ENCODE results near the gene HS3ST4. TPM values are rescaled to one million over a fixed set of nuclear protein-coding genes. Genes with fewer than 3 reads are reported as not detected.
"Not testable (repeated sequence)": the region's sequence is repeated elsewhere in the genome, so short reads cannot be mapped to it uniquely, and the experiment has no call there.

HS3ST4 gene
- total RNA-seq, 2 experiments from 2014 or later, result not detected

DNA sequence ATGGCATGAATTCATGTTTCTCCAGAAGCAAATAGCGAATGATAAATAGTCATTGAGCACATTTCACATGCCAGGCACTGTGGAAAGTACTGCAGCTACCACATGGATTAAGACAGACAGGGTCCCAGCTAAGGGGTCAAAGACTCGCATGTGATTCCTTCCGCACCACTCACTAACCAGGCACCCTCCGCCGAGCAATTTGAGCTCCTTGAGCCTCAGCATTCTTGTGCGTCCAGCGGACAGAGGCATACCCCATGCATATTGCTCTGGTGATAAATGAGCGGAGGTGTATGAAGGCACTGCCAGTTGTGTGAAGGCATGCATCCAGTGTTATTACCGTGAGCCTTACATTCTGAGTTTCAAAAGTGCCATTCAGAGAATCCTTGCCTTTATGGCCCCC lies 358.7 kb downstream of the HS3ST4 start:
- Mint-ChIP-seq H3K4me3 (no peak overlapping the region), H3K36me3 (ENCODE audit: low read depth) (no peaks in the 10 kb centered on the region), H3K9me3 (ENCODE audit: insufficient read depth) (no peaks in the 10 kb centered on the region), H3K4me1 (ENCODE audit: low read depth) (no peaks in the 10 kb centered on the region), H3K27ac (no peak overlapping the region), H3K27me3 (ENCODE audit: low read depth) (no peaks in the 10 kb centered on the region)
- POLR2A ChIA-PET, result no interaction called here
- no peak for DNase-seq
- ATAC-seq, result no peak
- CTCF ChIA-PET, result no interaction called here

DNA sequence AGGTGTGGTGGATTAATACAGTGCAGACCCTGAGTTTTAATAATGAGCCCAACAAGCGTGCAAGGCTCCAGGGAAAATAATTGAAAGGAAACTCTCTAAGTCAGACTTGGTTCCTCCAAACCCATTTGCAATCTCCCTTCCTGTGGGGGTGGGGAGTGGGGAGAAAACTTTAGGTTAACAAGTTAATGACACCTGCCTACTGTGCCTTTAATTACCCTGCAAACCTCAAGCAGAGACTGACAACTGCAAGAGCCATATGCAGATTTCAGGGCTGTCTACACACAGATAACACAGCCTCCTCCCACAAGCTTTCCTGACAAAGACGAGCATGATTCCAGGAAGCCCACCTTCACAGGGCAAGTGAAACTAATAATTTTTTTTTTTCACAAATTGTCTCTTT lies 359.3 kb downstream of the HS3ST4 start:
- Mint-ChIP-seq H3K4me3 (no peak overlapping the region), H3K36me3 (ENCODE audit: low read depth) (no peaks in the 10 kb centered on the region), H3K27ac (no peak overlapping the region), H3K27me3 (ENCODE audit: low read depth) (no peaks in the 10 kb centered on the region), H3K9me3 (ENCODE audit: insufficient read depth) (no peaks in the 10 kb centered on the region), H3K4me1 (ENCODE audit: low read depth) (no peaks in the 10 kb centered on the region)
- POLR2A ChIA-PET, result no interaction called here
- DNase-seq, result no peak
- CTCF ChIA-PET, result no interaction called here
- ATAC-seq, result no peak

GRCh38 chr16:26053889-26054288 lies 362.1 kb downstream of the HS3ST4 start:
- no peaks in the 10 kb centered on the region for H3K4me1 Mint-ChIP-seq (ENCODE audit: low read depth)
- DNase-seq (no peak), ATAC-seq (no peak)
- POLR2A ChIA-PET, result interaction anchor here (0.7 kb wide), 2 partner anchors 61 to 1162 kb away, joined by 3 to 4 read pairs; no protein-coding TSS in a partner anchor
- H3K27ac Mint-ChIP-seq, result no peak overlapping the region
- H3K27me3 Mint-ChIP-seq (ENCODE audit: low read depth), result no peaks in the 10 kb centered on the region
- no peaks in the 10 kb centered on the region for H3K36me3 Mint-ChIP-seq (ENCODE audit: low read depth)
- no peak overlapping the region for H3K4me3 Mint-ChIP-seq
- H3K9me3 Mint-ChIP-seq (ENCODE audit: insufficient read depth), result no peaks in the 10 kb centered on the region
- CTCF ChIA-PET, result no interaction called here

DNA sequence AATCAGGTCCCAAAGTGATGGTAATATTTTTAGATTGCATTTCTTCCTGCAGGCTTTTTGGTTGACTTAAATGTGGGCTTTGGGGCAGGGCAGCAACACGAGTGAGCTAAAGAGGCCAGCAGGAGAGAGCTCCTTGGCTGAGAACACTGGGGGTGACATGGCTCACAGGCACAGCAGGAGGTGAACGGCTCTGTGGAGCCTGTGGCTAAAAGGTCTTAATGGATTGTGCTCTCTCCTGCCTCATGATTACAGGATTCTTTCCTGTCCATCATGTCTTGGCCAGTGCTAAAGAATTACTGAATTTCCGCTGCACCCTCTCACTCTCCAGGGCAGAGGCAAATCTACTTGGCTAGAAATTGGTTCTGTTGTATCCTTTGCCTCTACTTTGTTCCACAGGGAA lies 366.6 kb downstream of the HS3ST4 start:
- Mint-ChIP-seq H3K27ac (no peak overlapping the region), H3K27me3 (ENCODE audit: low read depth) (no peaks in the 10 kb centered on the region), H3K36me3 (ENCODE audit: low read depth) (no peaks in the 10 kb centered on the region), H3K4me3 (no peak overlapping the region), H3K9me3 (ENCODE audit: insufficient read depth) (no peaks in the 10 kb centered on the region), H3K4me1 (ENCODE audit: low read depth) (no peaks in the 10 kb centered on the region)
- no peak for DNase-seq
- ATAC-seq, result no peak
- ChIA-PET POLR2A (no interaction called here), CTCF (no interaction called here)

DNA sequence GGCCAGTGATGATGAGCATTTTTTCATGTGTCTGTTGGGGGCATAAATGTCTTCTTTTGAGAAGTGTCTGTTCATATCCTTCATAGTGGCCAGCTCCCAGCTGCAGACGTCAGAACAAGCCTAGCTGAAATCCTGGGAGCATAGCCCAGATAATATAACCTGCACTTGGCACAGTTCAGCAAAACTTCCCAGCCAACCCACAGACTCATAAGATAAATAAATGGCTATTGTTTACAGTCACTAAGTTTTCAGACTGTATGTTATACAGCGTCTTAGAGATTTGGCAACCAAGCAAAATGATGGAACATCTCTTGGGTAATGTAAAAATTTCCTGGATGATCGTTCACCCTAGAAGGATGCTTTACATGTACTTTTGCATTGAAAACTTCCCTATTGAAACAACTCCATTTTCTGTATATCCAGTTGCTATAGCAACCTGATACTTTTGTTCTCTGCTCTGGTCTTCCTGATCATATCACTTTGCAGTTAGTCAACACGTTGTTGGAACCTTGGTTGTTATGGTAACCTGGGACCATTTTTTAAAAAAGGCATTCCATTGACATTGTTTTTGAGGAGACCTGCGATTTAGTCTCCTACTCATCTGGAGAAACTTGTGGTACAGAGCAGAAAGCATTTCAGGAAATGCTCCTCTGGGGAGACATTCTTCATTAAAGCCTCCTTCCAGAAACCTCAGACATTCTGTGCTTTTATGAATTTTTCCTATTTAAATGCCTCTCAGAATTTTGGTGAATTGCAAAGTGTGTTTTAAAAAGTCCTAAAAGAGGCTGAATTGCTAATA lies 378.7 kb downstream of the HS3ST4 start:
- no peak for DNase-seq
- H3K27ac Mint-ChIP-seq, result no peak overlapping the region
- ChIA-PET POLR2A (no interaction called here), CTCF (no interaction called here)
- no peaks in the 10 kb centered on the region for H3K4me1 Mint-ChIP-seq (ENCODE audit: low read depth)
- H3K27me3 Mint-ChIP-seq (ENCODE audit: low read depth), result peaks cover 3% of the 10 kb centered on the region
- no peak overlapping the region for H3K4me3 Mint-ChIP-seq
- H3K36me3 Mint-ChIP-seq (ENCODE audit: low read depth), result no peaks in the 10 kb centered on the region
- H3K9me3 Mint-ChIP-seq (ENCODE audit: insufficient read depth), result no peaks in the 10 kb centered on the region
- no peak for ATAC-seq

DNA sequence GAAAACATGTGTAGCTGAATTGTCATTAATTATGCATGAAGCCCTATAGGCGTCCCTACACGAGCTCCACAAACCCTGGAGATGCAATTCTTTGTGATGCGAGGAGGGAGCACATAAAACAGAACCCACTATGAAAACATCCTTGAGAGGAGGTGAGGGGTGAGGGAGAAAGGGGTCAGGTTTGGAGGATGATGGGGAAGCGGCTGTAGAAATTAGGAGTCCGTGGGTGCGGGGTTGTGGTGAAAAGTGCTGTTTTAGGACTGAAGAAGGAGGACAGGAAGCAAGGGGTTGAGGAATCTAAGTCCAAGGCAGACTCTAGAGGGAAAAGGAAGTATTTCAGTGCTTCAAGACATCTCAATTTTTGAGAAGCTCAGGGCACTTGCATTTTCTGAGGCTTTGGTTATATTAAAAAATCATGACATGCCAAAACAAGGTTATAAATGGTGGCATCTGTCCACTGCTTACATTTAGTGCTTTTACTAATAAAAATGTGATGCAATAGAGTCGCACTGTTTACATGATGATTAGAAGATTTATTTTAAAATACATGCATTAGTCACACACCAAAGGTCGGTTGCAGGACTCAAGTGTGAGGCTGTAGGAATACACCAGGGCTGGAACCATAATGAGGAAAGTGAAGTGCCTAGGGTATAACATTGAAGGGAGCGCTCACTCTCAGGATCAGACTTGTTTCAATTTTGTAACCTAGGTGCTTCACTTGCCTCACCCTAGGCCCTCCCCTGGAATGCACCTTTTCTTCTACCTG lies 379.5 kb downstream of the HS3ST4 start:
- no peak overlapping the region for H3K27ac Mint-ChIP-seq
- no peaks in the 10 kb centered on the region for H3K4me1 Mint-ChIP-seq (ENCODE audit: low read depth)
- no peaks in the 10 kb centered on the region for H3K36me3 Mint-ChIP-seq (ENCODE audit: low read depth)
- ChIA-PET CTCF (no interaction called here), POLR2A (no interaction called here)
- ATAC-seq, result no peak
- no peak for DNase-seq
- H3K27me3 Mint-ChIP-seq (ENCODE audit: low read depth), result peaks cover 3% of the 10 kb centered on the region
- no peaks in the 10 kb centered on the region for H3K9me3 Mint-ChIP-seq (ENCODE audit: insufficient read depth)
- no peak overlapping the region for H3K4me3 Mint-ChIP-seq

- ChIA-PET POLR2A (no interaction called here), CTCF (no interaction called here)
- Mint-ChIP-seq H3K27me3 (ENCODE audit: low read depth) (no peaks in the 10 kb centered on the region), H3K27ac (no peak overlapping the region), H3K36me3 (ENCODE audit: low read depth) (no peaks in the 10 kb centered on the region), H3K4me3 (no peak overlapping the region), H3K4me1 (ENCODE audit: low read depth) (no peaks in the 10 kb centered on the region), H3K9me3 (ENCODE audit: insufficient read depth) (no peaks in the 10 kb centered on the region)
- ATAC-seq (no peak), DNase-seq (no peak)
These were observed 387.1 kb downstream of the HS3ST4 start for GRCh38 chr16:26078716-26079355.

GRCh38 chr16:26087091-26087490 lies 395.3 kb downstream of the HS3ST4 start:
- Mint-ChIP-seq H3K27me3 (ENCODE audit: low read depth) (peaks cover 4% of the 10 kb centered on the region), H3K4me1 (ENCODE audit: low read depth) (no peaks in the 10 kb centered on the region), H3K9me3 (ENCODE audit: insufficient read depth) (no peaks in the 10 kb centered on the region), H3K27ac (no peak overlapping the region), H3K4me3 (no peak overlapping the region), H3K36me3 (ENCODE audit: low read depth) (no peaks in the 10 kb centered on the region)
- ChIA-PET POLR2A (no interaction called here), CTCF (no interaction called here)
- DNase-seq, result no peak
- no peak for ATAC-seq

GRCh38 chr16:26091511-26091910 lies 399.8 kb downstream of the HS3ST4 start:
- Mint-ChIP-seq H3K9me3 (ENCODE audit: insufficient read depth) (no peaks in the 10 kb centered on the region), H3K27ac (no peak overlapping the region), H3K4me1 (ENCODE audit: low read depth) (no peaks in the 10 kb centered on the region), H3K27me3 (ENCODE audit: low read depth) (peaks cover 4% of the 10 kb centered on the region), H3K4me3 (no peak overlapping the region), H3K36me3 (ENCODE audit: low read depth) (no peaks in the 10 kb centered on the region)
- POLR2A ChIA-PET, result no interaction called here
- CTCF ChIA-PET, result no interaction called here
- no peak for DNase-seq
- no peak for ATAC-seq

GRCh38 chr16:26098206-26098605 lies 406.4 kb downstream of the HS3ST4 start:
- ATAC-seq; CTCF ChIA-PET; DNase-seq; H3K9me3 Mint-ChIP-seq (ENCODE audit: insufficient read depth); H3K27me3 Mint-ChIP-seq (ENCODE audit: low read depth); H3K36me3 Mint-ChIP-seq (ENCODE audit: low read depth); H3K4me1 Mint-ChIP-seq (ENCODE audit: low read depth); H3K27ac Mint-ChIP-seq; POLR2A ChIA-PET; H3K4me3 Mint-ChIP-seq: not testable (repeated sequence)

- ATAC-seq (no peak), DNase-seq (no peak)
- CTCF ChIA-PET, result no interaction called here
- no peak overlapping the region for H3K27ac Mint-ChIP-seq
- H3K4me1 Mint-ChIP-seq (ENCODE audit: low read depth), result no peaks in the 10 kb centered on the region
- no peaks in the 10 kb centered on the region for H3K9me3 Mint-ChIP-seq (ENCODE audit: insufficient read depth)
- H3K27me3 Mint-ChIP-seq (ENCODE audit: low read depth), result no peaks in the 10 kb centered on the region
- no peaks in the 10 kb centered on the region for H3K36me3 Mint-ChIP-seq (ENCODE audit: low read depth)
- POLR2A ChIA-PET, result no interaction called here
- no peak overlapping the region for H3K4me3 Mint-ChIP-seq
These were observed 410.6 kb downstream of the HS3ST4 start for GRCh38 chr16:26102369-26102768.

- POLR2A ChIA-PET, result no interaction called here
- DNase-seq (no peak), ATAC-seq (no peak)
- H3K4me3 Mint-ChIP-seq, result no peak overlapping the region
- no peak overlapping the region for H3K27ac Mint-ChIP-seq
- no peaks in the 10 kb centered on the region for H3K27me3 Mint-ChIP-seq (ENCODE audit: low read depth)
- H3K9me3 Mint-ChIP-seq (ENCODE audit: insufficient read depth), result no peaks in the 10 kb centered on the region
- CTCF ChIA-PET, result no interaction called here
- H3K4me1 Mint-ChIP-seq (ENCODE audit: low read depth), result no peaks in the 10 kb centered on the region
- no peaks in the 10 kb centered on the region for H3K36me3 Mint-ChIP-seq (ENCODE audit: low read depth)
These were observed 417.2 kb downstream of the HS3ST4 start for GRCh38 chr16:26108836-26109505.

Measured in activated CD8-positive, alpha-beta T cell treated with anti-CD3 and anti-CD28 coated beads, Interleukin-2, amount 10 ng/mL, durations not matched to agents 7 days and 5 days (primary cell).